Aorta (tissue), 5 donors: ENCODE data around the gene SNAI3. TPM values are rescaled to one million over a fixed set of nuclear protein-coding genes. Genes with fewer than 3 reads are reported as not detected.

Source experiments
- ATAC-seq: fragments of 200-7000 bp; cut with Tn5 transposase; one replicate; pipeline ENCODE4 v1.9.1; 2022; ENCODE audit warnings: moderate library complexity; ENCODE audit not compliant: low FRiP score
- DNase-seq, 2 donors: peaks; one replicate each; pipeline ENCODE4 v3.0.0-alpha.2; 2020
- H3K27ac ChIP-seq, 2 donors: one replicate each; pipeline ENCODE4 v1.5.1; 2013; ENCODE audit warnings: low read length in 2 of 2, mild to moderate bottlenecking in 2 of 2, moderate library complexity in 2 of 2, control low read depth in 1 of 2, inconsistent platforms in 1 of 2, low read depth in 1 of 2
- H3K27me3 ChIP-seq, 2 donors: one replicate each; pipeline ENCODE4 v1.6.1; 2013; ENCODE audit warnings: control low read depth in 1 of 2, low read length in 1 of 2, mild to moderate bottlenecking in 1 of 2, moderate library complexity in 1 of 2; ENCODE audit not compliant: insufficient read depth in 2 of 2, control insufficient read depth in 1 of 2
- H3K36me3 ChIP-seq, 2 donors: one replicate each; pipeline ENCODE4 v1.6.1; 2013; ENCODE audit warnings: control low read depth in 1 of 2, low read length in 1 of 2, mild to moderate bottlenecking in 1 of 2; ENCODE audit not compliant: insufficient read depth in 2 of 2, control insufficient read depth in 1 of 2
- H3K4me1 ChIP-seq, 2 donors: one replicate each; pipeline ENCODE4 v1.6.1; 2013; ENCODE audit warnings: low read length in 2 of 2, control low read depth in 1 of 2, mild to moderate bottlenecking in 1 of 2, moderate library complexity in 1 of 2; ENCODE audit not compliant: insufficient read depth in 2 of 2, control insufficient read depth in 1 of 2
- H3K4me3 ChIP-seq, 2 donors: one replicate each; pipeline ENCODE4 v1.5.1; 2013; ENCODE audit warnings: low read length in 2 of 2, control low read depth in 1 of 2, mild to moderate bottlenecking in 1 of 2
- H3K9me3 ChIP-seq: one replicate; pipeline ENCODE4 v1.6.1; 2013; ENCODE audit warnings: mild to moderate bottlenecking, low read length; ENCODE audit not compliant: control insufficient read depth
- WGBS, 2 donors: extraction: QIAGEN DNeasy Blood & Tissue Kit; methylation state at CpG; one replicate each; pipeline ENCODE4 v1.1.7; 2013; 5-methylcytosine and 5-hydroxymethylcytosine counted together
- intact Hi-C, 2 donors: fragments of 100-400 bp; cut with DNase I; formaldehyde crosslinking; loops; one replicate each; pipeline versions ENCODE4 v1.14.2 to v1.15.0; 2022
- polyA plus RNA-seq, 2 donors: library from polyadenylated mRNA; stranded (reverse); fragments of 200-250 nt; gene quantifications; one replicate each; pipeline ENCODE4 v1.2.3, GENCODE V29; 2013
- total RNA-seq, 2 donors: library from RNA; stranded (reverse); fragmentation: NEBNext Ultra II Directional; extraction: Animal tissue kit (Norgen Biotek cat#: 25700); gene quantifications; one replicate each; pipeline ENCODE4 v1.2.1, GENCODE V29; 2021
- donor health status: healthy with polysubstance abuse.
- donor health status: Bipolar disorder and iron deficiency.
- donor health status: DM: no; HTN: no; CAD: no.
- donor health status: DM: no; HTN: no; CAD: no.
- donor health status: DM: yes; HTN: yes; CAD: no.

Gene SNAI3
- total and polyA plus RNA-seq, 4 donors = 0.27 to 1.6 (median 0.71) TPM; not detected in 1

- no peaks in the 10 kb centered on the region for H3K9me3 ChIP-seq
- WGBS, 2 donors = 85 to 86% methylated on average over 28 to 31 of the region's 31 CpGs
- H3K27ac ChIP-seq = no peak overlapping the region
- H3K4me3 ChIP-seq = no peak overlapping the region
- no peak for DNase-seq
- intact Hi-C loops = no loop called here
- H3K27me3 ChIP-seq = no peaks in the 10 kb centered on the region
- no peaks in the 10 kb centered on the region for H3K4me1 ChIP-seq
- no peak for ATAC-seq
- peaks cover 0 to 15% of the 10 kb centered on the region in 2 donors for H3K36me3 ChIP-seq
Measured at GRCh38 chr16:88724855-88725555, 38.7 kb upstream of the SNAI3 start.

DNA sequence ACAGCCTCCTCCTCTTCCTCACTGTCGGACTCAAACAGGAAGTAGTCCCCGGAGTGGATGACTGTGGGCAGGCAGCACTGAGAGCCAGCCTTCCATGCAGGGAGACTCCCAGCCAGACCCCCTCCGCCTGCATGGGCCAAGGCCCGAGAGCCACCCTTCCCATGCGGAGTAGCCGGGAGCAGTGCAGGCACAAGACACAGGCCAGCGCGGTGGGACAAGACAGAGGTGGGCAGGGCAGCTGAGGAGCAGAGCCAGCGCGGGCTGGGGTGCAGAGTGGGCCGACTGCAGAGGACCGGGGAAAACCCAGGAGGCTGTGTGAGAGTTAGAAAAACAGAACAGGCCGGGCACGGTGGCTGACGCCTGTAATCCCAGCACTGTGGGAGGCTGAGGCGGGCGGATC lies 37.6 kb upstream of the SNAI3 start:
- intact Hi-C loops = no loop called here
- H3K36me3 ChIP-seq = peaks cover 0 to 15% of the 10 kb centered on the region in 2 donors
- 90 to 94% methylated on average over 15 to 17 of the region's 17 CpGs for WGBS, 2 donors
- no peaks in the 10 kb centered on the region for H3K9me3 ChIP-seq
- H3K27ac ChIP-seq = no peak overlapping the region
- H3K4me1 ChIP-seq = no peaks in the 10 kb centered on the region
- no peaks in the 10 kb centered on the region for H3K27me3 ChIP-seq
- no peak overlapping the region for H3K4me3 ChIP-seq
- ATAC-seq (no peak), DNase-seq (no peak)

DNA sequence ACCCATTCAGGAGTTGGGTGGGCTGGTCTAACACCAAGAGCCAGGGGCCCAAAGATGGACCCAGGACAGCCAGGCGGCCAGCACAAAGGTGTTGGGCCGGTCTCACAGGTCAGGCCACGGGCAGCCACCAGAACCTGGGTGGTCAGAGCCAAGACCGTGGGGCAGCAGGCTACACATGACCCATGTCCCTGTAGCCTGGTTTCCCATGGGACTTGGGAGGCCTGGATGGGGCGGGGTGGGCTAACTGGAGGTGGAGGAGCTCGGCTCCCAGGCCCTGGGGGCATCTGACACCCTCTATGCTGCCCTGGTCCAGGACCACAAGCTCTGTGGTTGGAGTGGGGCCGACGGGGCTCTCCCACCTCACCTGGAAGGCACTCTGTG lies 37.2 kb upstream of the SNAI3 start:
- ATAC-seq = no peak

DNA sequence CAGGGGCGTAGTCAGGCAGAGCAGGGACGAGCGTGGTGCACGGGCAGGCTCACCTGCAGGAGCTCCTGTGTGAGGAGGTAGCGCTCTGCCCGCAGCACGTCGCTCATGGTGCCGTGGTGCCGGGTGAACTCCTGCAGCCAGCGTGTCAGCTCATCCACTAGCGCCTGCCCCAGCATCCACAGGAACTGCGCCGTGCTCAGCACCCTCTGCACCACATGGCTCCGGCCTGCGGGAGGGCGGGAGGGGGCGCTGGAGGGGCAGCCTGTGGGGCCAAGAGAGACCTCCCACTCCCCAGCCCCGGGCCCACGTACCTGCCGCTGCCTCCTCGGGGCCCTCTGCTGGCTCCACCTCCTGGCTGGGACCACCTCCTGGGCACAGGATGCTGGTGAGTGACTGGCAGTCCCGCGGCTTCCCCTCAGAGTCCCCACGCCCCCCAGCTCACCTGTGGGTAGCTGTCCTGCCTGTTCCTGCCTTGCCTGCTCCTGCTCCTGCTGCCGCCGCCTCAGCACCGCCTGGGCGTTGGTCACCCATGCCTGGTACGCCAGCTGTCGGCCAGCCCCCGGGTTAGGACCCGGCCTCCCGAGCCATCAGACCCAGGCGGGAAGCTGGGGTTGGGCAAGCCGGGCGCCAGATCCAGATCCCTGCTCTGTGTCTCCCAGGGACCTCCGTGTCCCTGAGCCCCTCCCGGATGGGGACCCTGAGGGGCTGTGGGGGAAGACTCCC lies 36.6 kb upstream of the SNAI3 start:
- ATAC-seq = no peak

More for the DNA sequence above, 37.2 kb upstream of the SNAI3 start:
- H3K27me3 ChIP-seq = no peaks in the 10 kb centered on the region
- DNase-seq = no peak
- peaks cover 0 to 15% of the 10 kb centered on the region in 2 donors for H3K36me3 ChIP-seq
- no peaks in the 10 kb centered on the region for H3K9me3 ChIP-seq
- H3K4me1 ChIP-seq = no peaks in the 10 kb centered on the region
- H3K27ac ChIP-seq = no peak overlapping the region
- H3K4me3 ChIP-seq = no peak overlapping the region
- 81 to 87% methylated on average over 8 of the region's 8 CpGs for WGBS, 2 donors
- intact Hi-C loops = no loop called here

GRCh38 chr16:88721815-88722755 lies 35.8 kb upstream of the SNAI3 start:
- ATAC-seq (no peak), DNase-seq (no peak)
- intact Hi-C loops = no loop called here
- no peaks in the 10 kb centered on the region for H3K4me1 ChIP-seq
- peaks cover 0 to 14% of the 10 kb centered on the region in 2 donors for H3K36me3 ChIP-seq
- H3K27me3 ChIP-seq = no peaks in the 10 kb centered on the region
- no peaks in the 10 kb centered on the region for H3K9me3 ChIP-seq
- H3K4me3 ChIP-seq = no peak overlapping the region
- H3K27ac ChIP-seq = no peak overlapping the region
- 94 to 95% methylated on average over 59 to 61 of the region's 61 CpGs for WGBS, 2 donors

More for the DNA sequence above, 36.6 kb upstream of the SNAI3 start:
- Histone ChIP-seq H3K9me3 (no peaks in the 10 kb centered on the region), H3K4me1 (no peaks in the 10 kb centered on the region), H3K36me3 (peaks cover 0 to 15% of the 10 kb centered on the region in 2 donors), H3K27ac (no peak overlapping the region), H3K4me3 (no peak overlapping the region), H3K27me3 (no peaks in the 10 kb centered on the region)
- intact Hi-C loops = no loop called here
- 91 to 92% methylated on average over 36 to 39 of the region's 39 CpGs for WGBS, 2 donors
- no peak for DNase-seq

- Histone ChIP-seq H3K27me3 (no peaks in the 10 kb centered on the region), H3K9me3 (no peaks in the 10 kb centered on the region), H3K36me3 (peaks cover 2 to 19% of the 10 kb centered on the region in 2 donors), H3K27ac (no peak overlapping the region), H3K4me3 (no peak overlapping the region), H3K4me1 (no peaks in the 10 kb centered on the region)
- WGBS, 2 donors = 96% methylated on average over 17 of the region's 17 CpGs
- ATAC-seq (no peak), DNase-seq (no peak)
- intact Hi-C loops = no loop called here
Measured at GRCh38 chr16:88721236-88721635, 34.9 kb upstream of the SNAI3 start.

GRCh38 chr16:88720396-88720970 lies 34.2 kb upstream of the SNAI3 start:
- no peak for ATAC-seq
- Histone ChIP-seq H3K27ac (no peak overlapping the region), H3K27me3 (no peaks in the 10 kb centered on the region), H3K4me3 (no peak overlapping the region), H3K36me3 (peaks cover 4 to 20% of the 10 kb centered on the region in 2 donors), H3K9me3 (no peaks in the 10 kb centered on the region), H3K4me1 (no peaks in the 10 kb centered on the region)
- DNase-seq = no peak
- 92 to 94% methylated on average over 23 of the region's 23 CpGs for WGBS, 2 donors
- intact Hi-C loops = no loop called here

DNA sequence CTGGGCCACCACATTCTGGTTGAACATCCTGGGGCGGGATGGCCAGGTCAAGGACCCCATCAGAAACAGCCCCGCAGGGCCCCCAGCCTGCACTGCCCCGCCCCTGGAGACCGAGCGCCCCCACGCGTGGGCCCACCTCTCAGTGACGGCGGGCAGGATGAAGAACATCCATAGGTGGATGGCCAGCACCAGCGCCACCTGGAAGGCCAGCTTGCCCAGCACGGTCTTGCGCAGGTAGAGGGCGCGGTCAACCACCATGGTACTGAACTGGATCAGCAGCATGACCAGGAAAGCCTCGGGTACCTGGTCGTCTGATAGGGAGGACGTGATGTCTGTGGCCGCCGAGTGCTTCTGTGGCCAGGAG lies 33.6 kb upstream of the SNAI3 start:
- Histone ChIP-seq H3K27ac (no peak overlapping the region), H3K27me3 (no peaks in the 10 kb centered on the region), H3K36me3 (peaks cover 4 to 24% of the 10 kb centered on the region in 2 donors), H3K4me3 (no peak overlapping the region), H3K9me3 (no peaks in the 10 kb centered on the region), H3K4me1 (no peaks in the 10 kb centered on the region)
- ATAC-seq = no peak
- DNase-seq = no peak
- intact Hi-C loops = no loop called here
- 96 to 98% methylated on average over 19 of the region's 19 CpGs for WGBS, 2 donors
